RPMI8226 (cell line): Measurements from ENCODE around the gene ZNF546.
"Not testable (repeated sequence)": the region's sequence is repeated elsewhere in the genome, so short reads cannot be mapped to it uniquely, and the experiment has no call there.

Source experiments
- DNase-seq: peaks from one replicate; pipeline ENCODE4 v3.0.0-alpha.2; 2015

ZNF546 gene

DNA sequence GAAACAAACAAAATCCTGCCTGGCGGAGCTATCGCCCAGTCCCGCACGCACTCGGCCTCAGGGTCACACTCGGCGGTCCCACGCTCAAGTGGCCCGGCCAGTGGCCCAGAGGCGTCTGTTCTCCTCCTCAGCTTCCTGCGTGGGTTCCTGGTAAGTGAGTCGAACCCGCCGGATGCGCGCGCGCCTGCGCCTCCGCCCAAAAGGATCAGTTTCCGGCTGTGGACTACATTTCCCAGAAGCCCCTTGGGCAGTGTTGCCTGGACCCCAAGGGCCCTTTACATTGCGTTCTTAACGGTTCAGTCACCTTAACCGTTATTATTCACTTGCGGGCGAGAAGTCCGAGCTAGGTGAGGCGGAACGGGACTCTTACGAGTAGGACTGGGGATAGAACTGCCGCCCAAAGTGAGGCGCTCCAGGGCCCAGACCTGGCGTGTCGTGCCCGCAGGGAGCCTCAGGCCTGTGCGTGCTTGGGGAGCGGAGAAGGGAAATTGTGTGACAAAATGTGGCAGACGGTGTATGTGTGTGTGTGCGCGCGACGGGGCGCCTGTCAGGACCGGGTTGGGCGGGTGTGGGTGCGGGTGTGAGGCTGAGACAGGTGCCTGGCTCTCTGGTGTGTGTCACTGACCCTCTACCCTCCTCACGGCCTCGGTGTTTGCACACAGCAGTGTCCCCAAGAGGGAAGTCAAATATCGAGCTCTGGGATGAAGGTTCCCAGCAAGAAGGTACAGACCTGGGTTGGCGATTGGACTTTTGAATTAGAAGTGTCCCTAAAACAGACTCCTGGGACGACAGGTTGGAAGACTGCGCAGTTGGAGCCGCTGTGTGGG is at the start of gene ZNF546:
TSS of gene ZNF546 (plus strand) at position 250 of the 827 bp plus-strand sequence. CDS start 1,267 bp downstream, outside the sequence.
- DNase-seq, result peak; percentile 83

DNA sequence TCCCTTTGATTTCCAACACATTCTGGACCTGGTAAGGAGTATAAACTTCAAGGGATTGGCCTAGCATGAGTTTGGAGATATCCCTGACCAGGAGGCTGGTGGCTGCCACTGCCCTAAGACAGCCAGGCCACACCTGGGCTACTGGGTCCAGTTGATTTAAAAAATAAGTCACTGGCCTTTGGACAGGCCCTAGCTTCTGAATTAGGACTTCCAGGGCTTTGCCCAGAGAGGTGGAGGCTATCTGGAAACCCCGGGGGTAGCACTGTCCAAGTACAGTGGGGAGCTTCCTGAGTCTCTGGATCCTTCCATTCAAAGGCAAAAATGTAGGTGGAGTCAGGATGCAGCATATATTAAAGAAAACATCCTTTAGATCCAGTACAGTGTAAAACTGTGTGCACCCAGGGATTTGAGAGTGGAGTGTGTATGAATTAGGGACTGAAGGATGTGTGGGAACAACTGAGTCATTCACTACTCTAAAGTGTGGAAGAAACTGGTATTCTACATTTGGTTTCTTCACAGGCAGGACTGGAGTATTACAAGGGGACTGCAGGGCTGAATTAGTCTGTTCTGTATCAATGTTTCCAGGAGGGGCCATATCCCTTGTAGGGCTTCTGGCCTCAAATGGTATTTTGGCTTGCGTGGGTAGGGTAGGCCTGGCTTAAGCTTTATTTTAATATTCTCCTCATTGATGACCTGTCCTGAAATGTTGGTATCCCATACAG is 47.7 kb upstream of the ZNF546 start:
- no peak for DNase-seq

DNA sequence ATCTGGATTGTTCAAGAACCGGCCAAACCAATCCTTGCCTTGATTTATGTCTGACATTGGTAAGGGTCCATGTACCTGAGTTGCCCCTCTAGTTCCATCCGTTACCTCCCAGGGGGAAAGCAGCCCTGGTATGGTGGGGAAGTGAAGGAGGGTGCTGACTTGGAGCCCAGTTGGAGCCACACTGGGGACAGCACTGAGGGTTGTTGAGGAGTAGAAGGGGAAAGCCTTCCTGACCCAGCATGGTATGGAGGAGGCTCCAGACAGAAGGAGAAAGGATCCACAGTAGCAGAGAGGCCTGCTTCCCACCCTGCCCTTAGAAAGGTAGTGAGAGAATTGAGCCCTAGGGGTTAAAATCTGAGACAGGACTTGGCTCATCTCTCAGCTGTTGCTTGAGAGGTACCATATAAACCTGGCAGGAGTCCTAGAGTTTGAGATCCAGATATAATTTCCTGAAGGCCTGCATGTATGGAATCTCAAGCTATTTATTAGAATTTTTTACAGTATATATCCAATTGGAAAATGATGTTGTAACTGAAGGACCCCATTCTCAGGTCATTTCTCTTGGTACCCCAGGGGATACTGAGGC is 45.7 kb upstream of the ZNF546 start:
- DNase-seq, result no peak

DNA sequence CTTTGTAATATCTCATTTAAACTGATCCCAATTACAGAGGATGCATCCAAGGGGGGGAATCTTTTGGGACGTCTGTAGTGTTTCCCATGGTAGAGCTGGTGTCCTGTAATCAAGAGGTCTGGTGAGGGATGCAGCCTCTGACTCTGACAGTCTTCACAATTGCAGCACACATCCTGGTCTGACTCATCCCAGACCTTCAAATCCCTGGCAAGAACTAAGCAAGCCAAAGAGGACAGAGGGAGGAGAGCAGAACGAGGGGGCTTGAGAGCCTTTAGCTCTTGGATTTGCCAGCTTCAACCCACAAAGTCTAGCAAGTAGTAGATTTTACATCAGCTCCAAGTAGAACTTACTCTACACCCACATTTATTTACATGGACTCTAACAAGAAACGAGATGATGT is 45.2 kb upstream of the ZNF546 start:
- no peak for DNase-seq

DNA sequence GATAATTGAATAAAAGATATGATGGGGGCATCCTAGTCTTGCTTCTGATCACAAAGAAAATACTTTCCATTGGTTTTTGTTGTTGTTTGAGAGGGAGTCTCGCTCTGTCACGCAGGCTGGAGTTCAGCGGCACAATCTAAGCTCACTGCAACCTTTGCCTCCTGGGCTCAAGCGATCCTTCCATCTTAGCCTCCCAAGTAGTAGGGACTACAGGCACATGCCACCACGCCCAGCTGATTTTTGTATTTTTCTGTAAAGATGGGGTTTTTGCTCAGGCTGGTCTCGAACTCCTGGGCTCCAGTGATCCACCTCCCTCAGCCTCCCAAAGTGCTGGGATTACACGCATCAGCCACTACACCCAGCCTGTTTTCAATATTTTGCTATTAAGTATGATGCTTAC is 42.9 kb upstream of the ZNF546 start:
- DNase-seq, result no peak

DNA sequence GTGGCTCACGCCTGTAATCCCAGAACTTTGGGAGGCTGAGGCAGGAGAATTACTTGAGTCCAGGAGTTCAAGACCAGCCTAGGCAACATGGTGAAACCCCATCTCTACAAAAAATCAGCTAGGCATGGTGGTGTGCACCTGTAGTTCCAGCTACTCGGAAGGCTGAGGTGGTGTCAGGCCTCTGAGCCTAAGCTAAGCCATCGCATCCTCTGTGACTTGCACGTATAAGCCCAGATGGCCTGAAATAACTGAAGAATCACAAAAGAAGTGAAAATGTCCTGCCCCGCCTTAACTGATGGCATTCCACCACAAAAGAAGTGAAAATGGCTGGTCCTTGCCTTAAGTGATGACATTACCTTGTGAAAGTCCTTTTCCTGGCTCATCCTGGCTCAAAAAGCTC is 39.0 kb upstream of the ZNF546 start:
- not testable (repeated sequence) for DNase-seq

DNA sequence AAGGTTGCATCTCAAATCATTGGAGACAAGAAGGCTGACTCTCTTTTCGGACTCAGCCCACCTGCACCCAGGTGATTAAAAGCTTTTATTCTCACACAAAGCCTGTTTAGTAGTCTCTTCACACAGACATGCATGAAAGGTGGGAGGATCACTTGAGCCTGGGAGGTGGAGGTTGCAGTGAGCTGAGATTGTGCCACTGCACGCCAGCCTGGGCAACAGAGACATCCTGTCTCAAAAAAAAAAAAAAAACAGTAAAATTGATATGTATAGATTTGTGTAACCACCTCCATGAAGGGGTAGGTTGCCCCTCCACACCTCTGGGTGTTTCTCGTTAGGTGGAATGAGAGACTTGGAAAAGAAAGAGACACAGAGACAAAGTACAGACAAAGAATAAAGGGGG is 37.9 kb upstream of the ZNF546 start:
- DNase-seq, result not testable (repeated sequence)

DNA sequence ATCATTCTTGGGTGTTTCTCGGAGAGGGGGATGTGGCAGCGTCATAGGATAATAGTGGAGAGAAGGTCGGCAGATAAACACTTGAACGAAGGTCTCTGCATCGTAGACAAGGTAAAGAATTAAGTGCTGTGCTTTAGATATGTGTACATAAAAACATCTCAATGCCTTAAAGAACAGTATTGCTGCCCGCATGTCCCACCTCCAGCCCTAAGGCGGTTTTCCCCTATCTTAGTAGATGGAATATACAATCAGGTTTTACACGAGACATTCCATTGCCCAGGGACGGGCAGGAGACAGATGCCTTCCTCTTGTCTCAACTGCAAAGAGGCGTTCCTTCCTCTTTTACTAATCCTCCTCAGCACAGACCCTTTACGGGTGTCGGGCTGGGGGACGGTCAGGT is 37.5 kb upstream of the ZNF546 start:
- not testable (repeated sequence) for DNase-seq

DNA sequence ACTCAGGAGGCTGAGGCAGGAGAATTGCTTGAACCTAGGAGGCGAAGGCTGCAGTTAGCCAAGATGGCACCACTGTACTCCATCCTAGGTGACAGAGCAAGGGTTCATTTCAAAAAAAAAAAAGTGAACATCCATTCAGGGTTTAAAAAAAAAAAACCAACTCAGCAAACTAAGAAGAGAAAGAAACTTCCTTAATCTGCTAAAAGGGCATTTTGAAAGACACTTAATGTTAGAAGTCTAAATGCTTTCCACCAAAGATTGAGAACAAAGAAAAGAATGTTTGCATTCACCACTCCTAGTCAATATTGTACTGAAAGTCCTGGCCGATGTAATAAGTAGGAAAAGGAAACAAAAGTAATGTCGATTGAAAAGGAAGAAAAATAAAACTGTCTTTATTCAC is 33.0 kb upstream of the ZNF546 start:
- DNase-seq, result no peak

DNA sequence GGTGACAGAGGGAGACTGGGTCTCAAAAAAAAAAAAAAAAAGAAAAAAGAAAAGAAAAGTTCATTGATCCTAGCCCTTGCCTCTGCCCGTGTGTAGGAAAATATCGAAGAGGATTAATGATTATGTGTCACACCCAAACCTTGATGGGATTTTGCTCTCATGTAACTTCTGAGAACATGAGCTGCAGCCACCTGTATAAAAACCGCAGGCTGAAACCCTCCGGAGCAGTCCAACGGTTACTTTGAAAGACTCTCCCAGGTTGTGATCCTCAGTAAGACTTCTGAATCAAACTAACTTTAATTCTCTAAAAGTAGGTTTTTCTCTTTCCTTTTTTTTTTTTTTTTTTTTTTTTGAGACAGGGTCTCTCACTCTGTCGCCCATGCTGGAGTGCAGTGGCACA is 30.2 kb upstream of the ZNF546 start:
- no peak for DNase-seq

DNA sequence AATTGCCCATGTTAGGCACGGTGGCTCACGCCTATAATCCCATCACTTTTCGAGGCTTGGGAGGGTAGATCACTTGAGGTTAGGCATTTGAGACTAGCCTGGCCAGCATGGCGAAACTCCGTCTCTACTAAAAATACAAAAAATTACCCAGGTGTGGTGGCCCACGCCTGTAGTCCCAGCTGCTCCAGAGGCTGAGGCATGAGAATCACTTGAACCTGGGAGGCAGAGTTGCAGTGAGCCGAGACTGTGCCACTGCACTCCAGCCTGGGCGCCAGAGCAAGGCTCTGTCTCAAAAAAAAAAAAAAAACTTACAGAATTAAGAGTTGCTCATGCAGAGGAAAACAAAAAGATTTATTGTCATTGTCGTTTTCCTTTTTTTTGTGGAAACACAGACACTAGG is 29.3 kb upstream of the ZNF546 start:
- DNase-seq, result no peak

DNA sequence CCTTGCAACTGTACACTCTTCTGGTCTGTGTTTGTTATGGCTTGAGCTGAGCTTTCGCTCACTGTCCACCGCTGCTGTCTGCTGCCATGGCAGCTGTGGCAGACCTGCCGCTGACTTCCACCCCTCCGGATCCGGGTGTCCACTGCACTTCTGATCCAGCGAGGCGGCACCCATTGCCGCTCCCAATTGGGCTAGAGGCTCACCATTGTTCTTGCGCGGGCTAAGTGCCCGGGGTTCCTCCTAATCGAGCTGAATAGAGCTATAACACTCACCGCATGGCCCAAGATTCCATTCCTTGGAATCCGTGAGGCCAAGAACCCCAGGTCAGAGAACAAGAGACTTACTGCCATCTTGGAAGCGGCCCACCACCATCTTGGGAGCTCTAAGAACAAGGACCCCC is 28.1 kb upstream of the ZNF546 start:
- DNase-seq, result no peak

DNA sequence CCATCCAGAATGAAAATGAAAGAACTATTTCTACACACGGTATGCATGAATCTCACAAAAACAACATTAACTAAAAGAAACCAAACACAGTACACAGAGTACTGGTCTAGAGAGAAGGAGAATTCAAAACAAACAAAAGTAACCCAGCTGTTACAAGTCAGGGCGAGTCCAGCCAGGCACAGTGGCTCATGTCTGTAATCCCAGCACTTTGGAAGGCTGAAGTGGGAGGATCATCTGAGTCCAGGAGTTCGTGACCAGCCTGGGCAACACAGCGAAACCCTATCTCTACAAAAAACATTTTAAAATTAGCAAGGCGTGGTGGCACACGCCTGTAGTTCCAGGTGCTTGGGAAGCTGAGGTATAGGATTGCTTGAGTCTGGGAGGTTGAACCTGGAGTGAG is 27.6 kb upstream of the ZNF546 start:
- DNase-seq, result no peak

DNA sequence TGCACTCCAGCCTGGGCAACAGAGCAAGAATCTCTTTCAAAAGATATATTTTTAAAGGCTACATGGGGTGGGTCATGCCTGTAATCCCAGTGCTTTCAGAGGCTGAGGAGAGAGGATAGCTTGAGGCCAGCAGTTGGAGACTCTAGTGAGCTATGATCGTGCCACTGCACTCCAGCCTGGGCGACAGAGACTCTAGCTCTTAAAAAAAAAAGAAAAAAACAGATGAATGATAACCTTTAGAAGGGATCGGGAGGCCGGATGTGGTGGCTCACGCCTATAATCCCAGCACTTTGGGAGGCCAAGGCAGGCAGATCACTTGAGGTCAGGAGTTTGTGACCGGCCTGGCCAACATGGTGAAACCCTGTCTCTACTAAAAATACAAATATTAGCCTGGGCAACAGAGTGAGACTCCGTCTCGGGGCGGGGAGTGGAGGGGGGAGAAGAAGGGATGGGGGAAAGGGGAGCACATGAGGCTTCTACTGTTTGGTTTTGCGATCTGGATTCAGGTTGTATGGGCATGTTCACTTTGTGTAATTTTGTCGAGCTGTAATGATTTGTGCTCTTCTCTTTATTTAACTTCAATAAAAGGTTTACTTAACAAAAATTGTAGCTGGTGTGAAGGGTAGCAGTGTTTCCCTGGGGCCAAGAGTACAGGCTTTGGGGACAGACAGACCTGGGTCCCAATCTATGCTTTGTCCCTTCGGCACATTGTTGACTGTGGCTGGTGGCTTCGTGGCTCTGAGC is 27.0 kb upstream of the ZNF546 start:
- DNase-seq, result no peak

DNA sequence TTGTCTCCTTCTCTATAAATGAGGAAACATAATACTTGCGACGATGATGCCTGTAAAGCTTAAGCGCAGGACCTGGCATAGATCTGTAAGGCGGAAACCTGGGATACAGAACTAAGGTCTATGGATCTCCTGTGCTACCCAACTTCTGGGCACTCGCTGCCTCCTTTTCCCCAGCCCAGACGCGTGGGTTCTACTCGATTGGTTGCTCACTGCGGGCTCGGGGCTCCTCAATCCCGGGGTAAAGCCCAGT is 26.5 kb upstream of the ZNF546 start:
- no peak for DNase-seq

DNA sequence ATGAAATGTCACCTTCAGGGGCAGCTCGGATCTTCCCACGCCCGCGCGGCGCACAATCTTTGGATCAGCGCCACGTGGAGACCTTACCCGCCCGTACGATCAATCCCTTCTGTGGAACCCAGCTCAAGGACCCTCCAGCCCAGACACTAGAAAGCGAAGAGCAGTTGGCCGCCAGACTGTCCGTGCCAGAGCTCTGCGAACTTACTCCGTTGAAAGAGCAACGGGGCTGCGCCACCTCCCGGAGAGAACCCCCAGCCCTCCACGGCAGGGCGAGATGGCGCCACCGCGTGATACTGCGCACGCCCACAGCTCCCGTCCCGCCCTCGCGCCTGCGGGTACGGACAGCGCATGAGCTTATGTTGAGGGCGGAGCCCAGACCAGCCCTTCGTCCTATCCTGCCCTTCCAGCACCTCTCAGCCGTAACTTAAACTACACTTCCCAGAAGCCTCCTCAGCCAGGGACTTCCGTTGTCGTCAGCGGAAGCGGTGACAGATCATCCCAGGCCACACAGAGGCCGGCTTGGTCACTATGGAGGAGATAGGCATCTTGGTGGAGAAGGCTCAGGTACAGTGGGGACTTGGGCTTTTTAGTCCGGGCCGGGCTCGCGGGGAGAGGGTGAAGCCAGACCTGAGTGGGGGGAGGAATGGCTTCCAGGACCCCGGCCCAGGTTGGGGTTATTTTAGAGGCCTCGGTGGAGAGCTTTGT is 26.0 kb upstream of the ZNF546 start, which contains the start of gene PSMC4:
TSS of gene PSMC4 (plus strand) at position 491 of the 705 bp plus-strand sequence. CDS start at position 529, 38 bp downstream.
- DNase-seq, result peak; percentile 96

DNA sequence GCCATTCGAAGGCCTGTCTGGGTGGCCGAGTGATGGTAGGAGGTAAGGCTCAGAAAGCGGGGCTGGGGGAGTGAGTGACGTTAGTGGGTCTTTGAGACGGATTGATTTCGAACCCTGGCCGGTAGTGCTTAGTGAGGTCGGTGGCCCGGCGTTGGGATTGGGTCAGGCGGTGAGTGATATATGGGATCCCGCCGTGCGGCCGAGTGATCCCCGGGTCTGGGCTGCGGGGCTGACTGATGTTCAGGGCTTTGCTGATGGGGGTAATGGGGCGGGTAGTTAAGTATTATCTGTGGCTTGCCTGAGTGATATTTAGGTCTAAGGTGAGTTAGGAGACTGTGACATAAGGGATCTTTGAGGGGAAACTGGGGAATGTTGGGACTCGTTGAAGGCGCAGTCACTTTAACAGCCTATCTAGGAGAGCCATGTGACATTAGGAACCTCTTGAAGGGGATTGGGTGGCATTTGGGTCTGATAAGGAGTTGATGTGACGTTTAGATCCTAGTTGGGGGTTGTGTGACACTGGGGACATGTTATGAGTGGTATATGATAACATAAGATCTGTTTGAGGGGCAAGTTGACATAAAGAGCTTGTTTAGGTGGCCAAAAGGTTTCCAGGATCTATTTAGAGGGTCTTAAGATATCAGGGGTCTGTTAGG is 25.4 kb upstream of the ZNF546 start:
- peak; percentile 4 for DNase-seq

DNA sequence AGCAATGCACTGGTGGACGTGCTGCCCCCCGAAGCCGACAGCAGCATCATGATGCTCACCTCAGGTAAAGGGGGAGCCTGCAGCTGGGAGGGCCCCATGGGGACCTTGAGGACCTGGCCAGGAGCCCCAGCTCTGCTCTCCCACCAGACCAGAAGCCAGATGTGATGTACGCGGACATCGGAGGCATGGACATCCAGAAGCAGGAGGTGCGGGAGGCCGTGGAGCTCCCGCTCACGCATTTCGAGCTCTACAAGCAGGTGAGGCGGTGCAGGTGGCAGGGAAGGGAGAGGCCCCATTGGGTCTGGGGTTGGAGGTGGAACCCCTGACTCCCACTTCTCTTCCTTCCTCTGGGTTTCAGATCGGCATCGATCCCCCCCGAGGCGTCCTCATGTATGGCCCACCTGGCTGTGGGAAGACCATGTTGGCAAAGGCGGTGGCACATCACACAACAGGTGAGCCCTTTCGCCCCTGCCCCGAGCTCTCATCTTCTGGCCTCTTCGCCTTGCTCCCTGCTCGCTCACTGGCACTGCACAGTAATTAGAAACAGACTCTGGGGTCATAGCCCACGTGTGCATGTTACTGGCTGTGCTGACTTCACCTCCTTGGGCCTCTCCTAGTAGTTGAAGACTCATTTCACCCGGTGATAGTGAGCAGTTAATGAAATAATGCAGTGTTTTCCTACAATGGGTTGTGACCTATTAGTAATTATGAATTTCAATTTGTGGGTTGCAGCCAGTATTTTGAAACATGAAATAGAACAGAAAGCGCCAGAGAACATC is 22.3 kb upstream of the ZNF546 start:
- no peak for DNase-seq

DNA sequence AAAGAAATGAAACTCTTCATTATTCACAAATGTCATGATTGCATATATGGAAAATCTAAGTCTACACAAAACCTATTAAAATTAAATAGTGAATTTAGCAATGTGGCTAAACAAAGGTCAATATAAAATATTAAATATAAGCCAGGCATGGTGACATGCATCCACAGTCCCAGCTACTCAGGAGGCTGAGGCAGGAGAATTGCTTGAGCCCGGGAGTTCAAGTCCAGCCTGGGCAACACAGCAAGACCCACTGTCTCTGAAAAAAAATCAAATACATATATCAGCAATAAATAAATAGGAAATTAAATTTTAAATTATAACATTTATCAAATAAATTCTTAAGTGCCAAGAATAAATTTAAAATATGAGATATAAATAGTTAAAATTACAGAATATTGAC is 14.0 kb upstream of the ZNF546 start:
- no peak for DNase-seq

DNA sequence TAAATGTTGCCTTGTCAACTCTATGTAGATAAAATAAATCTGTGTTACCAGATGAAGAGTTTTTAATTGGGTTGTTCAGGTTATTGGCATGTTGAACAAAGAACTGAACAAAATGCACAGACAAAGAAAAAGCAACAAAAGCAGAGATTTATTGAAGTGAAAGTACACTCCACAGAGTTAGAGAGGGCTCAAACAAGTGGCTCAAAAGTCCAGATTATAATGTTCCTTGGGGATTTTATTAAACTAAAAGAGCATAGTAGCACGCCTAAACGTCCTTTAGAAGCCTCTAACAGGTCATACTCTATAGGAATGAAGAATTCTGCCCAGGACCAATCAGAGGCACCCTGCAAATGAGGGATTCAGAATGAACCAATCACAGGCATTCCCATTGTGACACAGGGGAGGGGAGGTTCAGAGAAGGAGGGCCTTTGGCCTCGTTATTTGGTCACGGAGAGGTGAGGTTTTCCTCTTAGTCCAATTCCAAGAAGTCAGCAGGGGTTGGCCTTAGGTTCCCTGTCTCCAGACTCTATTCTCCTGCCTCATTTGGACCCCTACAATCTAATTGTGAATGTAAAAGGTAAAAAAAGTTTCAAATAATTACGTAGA is 13.1 kb upstream of the ZNF546 start:
- DNase-seq, result no peak

DNA sequence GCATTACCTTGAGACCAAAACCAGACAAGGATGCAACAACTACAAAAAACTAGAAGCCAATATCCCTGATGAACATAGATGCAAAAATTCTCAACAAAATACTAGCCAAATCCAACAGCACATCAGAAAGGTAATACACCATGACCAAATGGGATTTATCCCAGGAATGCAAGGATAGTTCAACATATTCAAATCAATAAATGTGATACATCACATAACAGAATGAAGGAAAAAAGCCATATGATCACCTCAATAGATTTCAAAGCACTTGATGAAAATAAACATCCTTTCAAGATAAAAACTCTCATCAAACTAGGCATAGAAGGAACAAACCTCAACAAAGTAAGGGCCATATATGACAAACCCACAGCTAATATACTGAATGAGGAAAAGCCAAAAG is 10.2 kb upstream of the ZNF546 start:
- DNase-seq, result no peak
